HG03575 (cell line): ENCODE measurements around the gene PIP5K1B.

Experiments
- ATAC-seq: cut with Tn5 transposase; IDR thresholded peaks from one replicate; pipeline ENCODE4 v1.9.1; 2021; ENCODE audit not compliant: unreplicated experiment, insufficient number of reproducible peaks, low FRiP score; ENCODE audit errors: extremely low read depth

PIP5K1B gene

GRCh38 chr9:68705531-68706362, 707 bp downstream of the PIP5K1B start:
- ATAC-seq, result no peak

GRCh38 chr9:68706363-68707201, 1.5 kb downstream of the PIP5K1B start:
- peak; percentile 35 for ATAC-seq

- ATAC-seq, result no peak
Observed at GRCh38 chr9:68707801-68708488, 2.9 kb downstream of the PIP5K1B start.

GRCh38 chr9:68708513-68708912, 3.5 kb downstream of the PIP5K1B start:
- no peak for ATAC-seq

- ATAC-seq, result no peak
Observed at GRCh38 chr9:68709291-68710110, 4.5 kb downstream of the PIP5K1B start.

- ATAC-seq, result no peak
Observed at GRCh38 chr9:68710111-68710471, 5.1 kb downstream of the PIP5K1B start.

- ATAC-seq, result no peak
Observed at GRCh38 chr9:68711281-68711680, 6.2 kb downstream of the PIP5K1B start.

GRCh38 chr9:68711932-68712331, 6.9 kb downstream of the PIP5K1B start:
- no peak for ATAC-seq

GRCh38 chr9:68714416-68715180, 9.6 kb downstream of the PIP5K1B start:
- ATAC-seq, result no peak

- ATAC-seq, result no peak
Observed at GRCh38 chr9:68715181-68715456, 10.1 kb downstream of the PIP5K1B start.

GRCh38 chr9:68717552-68718443, 12.8 kb downstream of the PIP5K1B start:
- no peak for ATAC-seq

- ATAC-seq, result no peak
Observed at GRCh38 chr9:68719847-68720246, 14.8 kb downstream of the PIP5K1B start.

- ATAC-seq, result no peak
Observed at GRCh38 chr9:68720656-68721313, 15.7 kb downstream of the PIP5K1B start.

GRCh38 chr9:68721666-68722330, 16.8 kb downstream of the PIP5K1B start:
- ATAC-seq, result no peak

GRCh38 chr9:68725070-68725469, 20.0 kb downstream of the PIP5K1B start:
- ATAC-seq, result no peak

GRCh38 chr9:68726489-68726888, 21.4 kb downstream of the PIP5K1B start:
- no peak for ATAC-seq
